Endometrial microvascular endothelial cells (primary cell): ENCODE results near the gene RBFOX1. TPM values are rescaled to one million over a fixed set of nuclear protein-coding genes. Genes with fewer than 3 reads are reported as not detected.

Experiments used
- in situ Hi-C: cut with HindIII; loops from 2 replicates; pipeline ENCODE4 v1.10.0; 2017; ENCODE audit warnings: low sequenced_read_pairs, low pct_unique_long_range_greater_than_20kb; ENCODE audit errors: inconsistent ontology term
- total RNA-seq: library from RNA; depleted of rRNA; stranded (reverse); fragments of >200 nt; gene quantifications from one replicate; pipeline ENCODE4 v1.2.3, GENCODE V29; 2015; ENCODE audit errors: inconsistent ontology term

RBFOX1 gene
- total RNA-seq, 1 donor from 2014 or later: not detected

GRCh38 chr16:7437843-7438242 is 105.2 kb downstream of the RBFOX1 start:
- in situ Hi-C loops: no loop called here

- in situ Hi-C loops: no loop called here
Measured at GRCh38 chr16:7438601-7439000, 106.0 kb downstream of the RBFOX1 start.

GRCh38 chr16:7439518-7439917 is 106.9 kb downstream of the RBFOX1 start:
- in situ Hi-C loops: no loop called here

- in situ Hi-C loops: no loop called here
Measured at GRCh38 chr16:7440886-7441400, 108.3 kb downstream of the RBFOX1 start.

GRCh38 chr16:7442050-7442449 is 109.4 kb downstream of the RBFOX1 start:
- in situ Hi-C loops: no loop called here

- in situ Hi-C loops: no loop called here
Measured at GRCh38 chr16:7443142-7443541, 110.5 kb downstream of the RBFOX1 start.

- in situ Hi-C loops: no loop called here
Measured at GRCh38 chr16:7443648-7444365, 111.2 kb downstream of the RBFOX1 start.

GRCh38 chr16:7449306-7449705 is 116.7 kb downstream of the RBFOX1 start:
- in situ Hi-C loops: no loop called here

GRCh38 chr16:7449808-7450207 is 117.2 kb downstream of the RBFOX1 start:
- in situ Hi-C loops: no loop called here

GRCh38 chr16:7450440-7450839 is 117.8 kb downstream of the RBFOX1 start:
- in situ Hi-C loops: no loop called here

GRCh38 chr16:7452090-7452489 is 119.4 kb downstream of the RBFOX1 start:
- in situ Hi-C loops: no loop called here

GRCh38 chr16:7456211-7456610 is 123.6 kb downstream of the RBFOX1 start:
- in situ Hi-C loops: no loop called here

- in situ Hi-C loops: no loop called here
Measured at GRCh38 chr16:7458144-7458543, 125.5 kb downstream of the RBFOX1 start.

GRCh38 chr16:7470344-7470743 is 137.7 kb downstream of the RBFOX1 start:
- in situ Hi-C loops: no loop called here

- in situ Hi-C loops: no loop called here
Measured at GRCh38 chr16:7471268-7471667, 138.6 kb downstream of the RBFOX1 start.

- in situ Hi-C loops: no loop called here
Measured at GRCh38 chr16:7482032-7482431, 149.4 kb downstream of the RBFOX1 start.

GRCh38 chr16:7482596-7483290 is 150.1 kb downstream of the RBFOX1 start:
- in situ Hi-C loops: no loop called here

- in situ Hi-C loops: no loop called here
Measured at GRCh38 chr16:7487574-7488323, 155.1 kb downstream of the RBFOX1 start.

- in situ Hi-C loops: no loop called here
Measured at GRCh38 chr16:7492122-7492521, 159.5 kb downstream of the RBFOX1 start.

- in situ Hi-C loops: no loop called here
Measured at GRCh38 chr16:7493133-7493532, 160.5 kb downstream of the RBFOX1 start.
